HL-60 (cell line): Measurements from ENCODE around the gene ATP8B3.

Source experiments
- TF ChIP-seq, protein P1 (sequence below): IDR thresholded peaks from 2 replicates; pipeline ENCODE4 v1.6.1; 2012; ENCODE audit warnings: low read depth; ENCODE audit not compliant: insufficient replicate concordance
- TF ChIP-seq, protein P2 (sequence below): IDR thresholded peaks from one replicate; pipeline ENCODE4 v1.5.1; 2011; ENCODE audit warnings: low read length, control low read depth, inconsistent platforms; ENCODE audit not compliant: insufficient read depth

DNA sequence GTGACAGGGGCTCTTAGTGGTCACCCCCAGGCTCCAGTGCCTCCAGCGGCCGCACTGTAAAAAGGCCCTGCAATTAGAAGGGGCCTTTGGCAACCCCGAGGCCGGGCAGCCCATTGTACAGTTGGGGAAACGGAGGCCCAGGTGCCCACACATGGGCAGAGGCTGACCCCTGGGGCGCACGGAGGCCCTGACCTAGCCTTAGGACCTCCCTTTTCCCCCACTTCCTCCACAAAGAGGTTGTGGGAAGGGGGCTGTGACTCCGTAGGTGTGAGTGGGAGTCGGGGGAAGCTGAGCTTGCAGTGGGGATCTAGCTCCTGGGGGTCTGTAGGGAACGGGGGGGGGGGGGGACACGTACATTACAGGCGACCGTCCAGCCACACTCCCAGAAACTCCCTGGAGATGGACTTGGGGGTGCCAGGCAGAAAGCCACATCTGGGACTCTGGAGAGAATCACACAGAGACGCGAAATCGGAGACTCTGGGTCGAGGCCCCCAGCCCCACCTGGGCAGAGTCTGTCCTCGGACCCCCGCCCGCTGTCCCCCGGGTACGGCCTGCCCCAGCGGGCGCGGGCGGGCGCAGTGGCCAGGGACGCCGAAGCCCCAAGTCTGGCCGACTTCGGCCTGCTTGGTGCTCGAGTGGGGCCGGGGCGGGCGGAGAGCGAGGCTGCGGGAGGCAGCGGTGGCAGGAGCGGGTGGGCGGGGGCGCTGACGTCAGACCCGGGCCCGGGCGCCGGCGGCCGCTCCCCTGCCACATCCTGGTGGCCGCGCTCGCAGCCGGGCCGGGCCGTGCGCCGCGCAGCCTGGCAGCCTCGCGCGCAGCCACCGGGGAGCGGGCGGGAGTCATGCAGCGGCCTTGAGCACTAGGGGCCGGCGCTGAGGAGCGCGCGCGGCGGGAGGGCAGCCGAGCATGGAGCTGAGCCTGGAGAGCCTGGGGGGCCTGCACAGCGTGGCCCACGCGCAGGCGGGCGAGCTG, 59.0 kb downstream of the ATP8B3 start, which contains the start of gene ONECUT3:
- TF ChIP-seq, protein P1, sequence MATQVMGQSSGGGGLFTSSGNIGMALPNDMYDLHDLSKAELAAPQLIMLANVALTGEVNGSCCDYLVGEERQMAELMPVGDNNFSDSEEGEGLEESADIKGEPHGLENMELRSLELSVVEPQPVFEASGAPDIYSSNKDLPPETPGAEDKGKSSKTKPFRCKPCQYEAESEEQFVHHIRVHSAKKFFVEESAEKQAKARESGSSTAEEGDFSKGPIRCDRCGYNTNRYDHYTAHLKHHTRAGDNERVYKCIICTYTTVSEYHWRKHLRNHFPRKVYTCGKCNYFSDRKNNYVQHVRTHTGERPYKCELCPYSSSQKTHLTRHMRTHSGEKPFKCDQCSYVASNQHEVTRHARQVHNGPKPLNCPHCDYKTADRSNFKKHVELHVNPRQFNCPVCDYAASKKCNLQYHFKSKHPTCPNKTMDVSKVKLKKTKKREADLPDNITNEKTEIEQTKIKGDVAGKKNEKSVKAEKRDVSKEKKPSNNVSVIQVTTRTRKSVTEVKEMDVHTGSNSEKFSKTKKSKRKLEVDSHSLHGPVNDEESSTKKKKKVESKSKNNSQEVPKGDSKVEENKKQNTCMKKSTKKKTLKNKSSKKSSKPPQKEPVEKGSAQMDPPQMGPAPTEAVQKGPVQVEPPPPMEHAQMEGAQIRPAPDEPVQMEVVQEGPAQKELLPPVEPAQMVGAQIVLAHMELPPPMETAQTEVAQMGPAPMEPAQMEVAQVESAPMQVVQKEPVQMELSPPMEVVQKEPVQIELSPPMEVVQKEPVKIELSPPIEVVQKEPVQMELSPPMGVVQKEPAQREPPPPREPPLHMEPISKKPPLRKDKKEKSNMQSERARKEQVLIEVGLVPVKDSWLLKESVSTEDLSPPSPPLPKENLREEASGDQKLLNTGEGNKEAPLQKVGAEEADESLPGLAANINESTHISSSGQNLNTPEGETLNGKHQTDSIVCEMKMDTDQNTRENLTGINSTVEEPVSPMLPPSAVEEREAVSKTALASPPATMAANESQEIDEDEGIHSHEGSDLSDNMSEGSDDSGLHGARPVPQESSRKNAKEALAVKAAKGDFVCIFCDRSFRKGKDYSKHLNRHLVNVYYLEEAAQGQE, result no peak
- TF ChIP-seq, protein P2, sequence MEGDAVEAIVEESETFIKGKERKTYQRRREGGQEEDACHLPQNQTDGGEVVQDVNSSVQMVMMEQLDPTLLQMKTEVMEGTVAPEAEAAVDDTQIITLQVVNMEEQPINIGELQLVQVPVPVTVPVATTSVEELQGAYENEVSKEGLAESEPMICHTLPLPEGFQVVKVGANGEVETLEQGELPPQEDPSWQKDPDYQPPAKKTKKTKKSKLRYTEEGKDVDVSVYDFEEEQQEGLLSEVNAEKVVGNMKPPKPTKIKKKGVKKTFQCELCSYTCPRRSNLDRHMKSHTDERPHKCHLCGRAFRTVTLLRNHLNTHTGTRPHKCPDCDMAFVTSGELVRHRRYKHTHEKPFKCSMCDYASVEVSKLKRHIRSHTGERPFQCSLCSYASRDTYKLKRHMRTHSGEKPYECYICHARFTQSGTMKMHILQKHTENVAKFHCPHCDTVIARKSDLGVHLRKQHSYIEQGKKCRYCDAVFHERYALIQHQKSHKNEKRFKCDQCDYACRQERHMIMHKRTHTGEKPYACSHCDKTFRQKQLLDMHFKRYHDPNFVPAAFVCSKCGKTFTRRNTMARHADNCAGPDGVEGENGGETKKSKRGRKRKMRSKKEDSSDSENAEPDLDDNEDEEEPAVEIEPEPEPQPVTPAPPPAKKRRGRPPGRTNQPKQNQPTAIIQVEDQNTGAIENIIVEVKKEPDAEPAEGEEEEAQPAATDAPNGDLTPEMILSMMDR, result no peak
